ENCODE data around the gene GPRIN3. TPM values are rescaled to one million over a fixed set of nuclear protein-coding genes. Genes with fewer than 3 reads are reported as not detected.

GPRIN3 gene
- total and polyA plus RNA-seq, 2 donors (not counting 1 experiment from before 2014, with no cell fraction given): 0.22 to 1.5 TPM

DNA sequence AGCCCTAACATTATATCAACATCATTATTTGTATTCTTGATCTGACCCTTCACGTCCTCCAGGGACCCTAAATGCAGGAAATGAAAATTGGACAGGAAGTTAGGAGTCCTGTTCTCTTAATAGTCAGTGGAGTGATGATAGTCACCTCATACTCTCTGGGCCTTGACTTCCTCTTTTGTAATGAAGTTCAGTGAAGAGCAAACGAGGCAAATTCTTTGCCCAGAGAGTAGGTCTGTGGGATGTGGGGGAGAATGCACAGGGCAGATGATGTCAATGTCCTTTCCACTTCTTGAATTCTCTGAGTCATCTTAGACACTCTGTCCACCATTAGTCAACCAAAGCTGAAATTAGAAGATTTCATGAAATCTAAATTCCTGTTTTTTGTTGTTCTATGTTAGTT, 17.1 kb upstream of the GPRIN3 start:
- Mint-ChIP-seq H3K4me3 (peak overlapping the region; percentile 21), H3K27ac (no peak overlapping the region), H3K27me3 (no peaks in the 10 kb centered on the region), H3K4me1 (peaks cover 24% of the 10 kb centered on the region), H3K9me3 (ENCODE audit: insufficient read depth) (no peaks in the 10 kb centered on the region)
- CTCF ChIA-PET: interaction anchor here (0.9 to 2.5 kb wide), 5 partner anchors 17 to 98 kb away, joined by 3 to 8 read pairs (median 5); partner anchors contain the start of gene GPRIN3
- no peak for TF ChIP-seq EZH2 (IDR thresholded peaks at IDR 0.05; ENCODE audit: borderline replicate concordance, insufficient read depth, low read depth, low read length, poor library complexity, severe bottlenecking)
- TF ChIP-seq, protein P1, sequence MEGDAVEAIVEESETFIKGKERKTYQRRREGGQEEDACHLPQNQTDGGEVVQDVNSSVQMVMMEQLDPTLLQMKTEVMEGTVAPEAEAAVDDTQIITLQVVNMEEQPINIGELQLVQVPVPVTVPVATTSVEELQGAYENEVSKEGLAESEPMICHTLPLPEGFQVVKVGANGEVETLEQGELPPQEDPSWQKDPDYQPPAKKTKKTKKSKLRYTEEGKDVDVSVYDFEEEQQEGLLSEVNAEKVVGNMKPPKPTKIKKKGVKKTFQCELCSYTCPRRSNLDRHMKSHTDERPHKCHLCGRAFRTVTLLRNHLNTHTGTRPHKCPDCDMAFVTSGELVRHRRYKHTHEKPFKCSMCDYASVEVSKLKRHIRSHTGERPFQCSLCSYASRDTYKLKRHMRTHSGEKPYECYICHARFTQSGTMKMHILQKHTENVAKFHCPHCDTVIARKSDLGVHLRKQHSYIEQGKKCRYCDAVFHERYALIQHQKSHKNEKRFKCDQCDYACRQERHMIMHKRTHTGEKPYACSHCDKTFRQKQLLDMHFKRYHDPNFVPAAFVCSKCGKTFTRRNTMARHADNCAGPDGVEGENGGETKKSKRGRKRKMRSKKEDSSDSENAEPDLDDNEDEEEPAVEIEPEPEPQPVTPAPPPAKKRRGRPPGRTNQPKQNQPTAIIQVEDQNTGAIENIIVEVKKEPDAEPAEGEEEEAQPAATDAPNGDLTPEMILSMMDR (IDR thresholded peaks at IDR 0.05): no peak
- ATAC-seq (ENCODE audit: low read depth): peak; percentile 97
- H3K79me2 ChIP-seq (ENCODE audit: control insufficient read depth, insufficient read depth, low read length): no peaks in the 10 kb centered on the region
- DNase-seq: peak; percentile 70
- no peaks in the 10 kb centered on the region for H3K36me3 ChIP-seq (replicated peaks in 1 of 2; ENCODE audit: control extremely low read depth in 1 of 2, control insufficient read depth in 1 of 2, extremely low read depth in 1 of 2, insufficient read depth in 2 of 2, low read length in 1 of 2)
- H3K9me3 ChIP-seq (ENCODE audit: control extremely low read depth in 1 of 3, control insufficient read depth in 2 of 3, insufficient read depth in 1 of 3, low read length in 2 of 3): no peaks in the 10 kb centered on the region
- no peak overlapping the region for H3K4me3 ChIP-seq (ENCODE audit: control extremely low read depth in 1 of 5, extremely low read depth in 1 of 5, insufficient read depth in 1 of 5, low read depth in 2 of 5, low read length in 4 of 5)
- no peak overlapping the region for H3K9ac ChIP-seq (ENCODE audit: low read length)
- H2AFZ ChIP-seq (ENCODE audit: insufficient read depth, low read depth, low read length, poor library complexity, severe bottlenecking): no peak overlapping the region
- H3K27me3 ChIP-seq (replicated peaks in 1 of 4; ENCODE audit: control extremely low read depth in 1 of 4, control insufficient read depth in 3 of 4, insufficient read depth in 4 of 4, low read length in 3 of 4): no peaks in the 10 kb centered on the region
- H4K20me1 ChIP-seq (ENCODE audit: control insufficient read depth, insufficient read depth, low read length, poor library complexity, severe bottlenecking): no peaks in the 10 kb centered on the region
- peak overlapping the region; percentile 40 for H3K4me2 ChIP-seq (replicated peaks; ENCODE audit: low read depth, low read length, poor library complexity, severe bottlenecking)
- H3K4me1 ChIP-seq (ENCODE audit: control insufficient read depth in 2 of 2, insufficient read depth in 2 of 2, low read length in 2 of 2): peaks cover 12 to 15% of the 10 kb centered on the region in 2 donors
- POLR2A ChIA-PET: interaction anchor here (1.0 kb wide), 1 partner anchor 8 kb away, joined by 4 read pairs; no protein-coding TSS in a partner anchor
- intact Hi-C loops (cut with micrococcal nuclease): loop anchor here (10.0 kb wide), 1 partner anchor 950 kb away; the partner anchor contains the start of gene HERC6
- H3K27ac ChIP-seq (ENCODE audit: low read length in 2 of 2): no peak overlapping the region
- WGBS (ENCODE audit: insufficient coverage): no CpG with 5 or more reads among the region's 2 CpGs

DNA sequence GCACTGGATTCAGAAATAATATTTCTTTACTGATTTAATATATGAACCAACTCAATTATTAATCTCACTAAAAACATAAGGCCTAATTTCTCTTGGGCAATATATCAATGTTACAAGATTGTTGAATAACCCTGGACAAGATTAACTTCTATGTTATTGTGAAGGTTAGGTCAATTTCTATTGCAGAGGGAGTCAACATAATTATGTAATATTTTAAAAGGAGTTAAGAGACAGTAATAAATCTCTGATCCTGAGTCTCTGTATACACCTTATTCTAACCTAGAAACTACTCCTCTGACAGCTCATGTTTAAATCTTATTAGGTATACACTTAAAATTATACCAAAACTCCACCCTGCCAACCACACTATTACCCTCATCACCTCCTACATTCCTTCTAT, 15.1 kb upstream of the GPRIN3 start:
- no peaks in the 10 kb centered on the region for H3K9me3 ChIP-seq (ENCODE audit: control extremely low read depth in 1 of 3, control insufficient read depth in 2 of 3, insufficient read depth in 1 of 3, low read length in 2 of 3)
- H3K36me3 ChIP-seq (replicated peaks in 1 of 2; ENCODE audit: control extremely low read depth in 1 of 2, control insufficient read depth in 1 of 2, extremely low read depth in 1 of 2, insufficient read depth in 2 of 2, low read length in 1 of 2): no peaks in the 10 kb centered on the region
- no peaks in the 10 kb centered on the region for H3K27me3 Mint-ChIP-seq
- intact Hi-C loops (cut with micrococcal nuclease): loop anchor here (2.0 to 10.0 kb wide), 2 partner anchors 16 to 948 kb away; partner anchors contain the start of genes GPRIN3 and HERC6
- no peak overlapping the region for H3K4me3 Mint-ChIP-seq
- ATAC-seq (ENCODE audit: low read depth) (no peak), DNase-seq (no peak)
- H3K4me1 ChIP-seq (ENCODE audit: control insufficient read depth in 2 of 2, insufficient read depth in 2 of 2, low read length in 2 of 2): peaks cover 19 to 25% of the 10 kb centered on the region in 2 donors
- no peaks in the 10 kb centered on the region for H3K9me3 Mint-ChIP-seq (ENCODE audit: insufficient read depth)
- H2AFZ ChIP-seq (ENCODE audit: insufficient read depth, low read depth, low read length, poor library complexity, severe bottlenecking): no peak overlapping the region
- ChIA-PET POLR2A (interaction anchor here (0.6 to 1.2 kb wide), 2 partner anchors 15 to 160 kb away, joined by 3 read pairs; partner anchors contain the start of gene GPRIN3), CTCF (no interaction called here)
- no peaks in the 10 kb centered on the region for H4K20me1 ChIP-seq (ENCODE audit: control insufficient read depth, insufficient read depth, low read length, poor library complexity, severe bottlenecking)
- peaks cover 38% of the 10 kb centered on the region for H3K4me1 Mint-ChIP-seq
- H3K27ac ChIP-seq (ENCODE audit: low read length in 2 of 2): no peak overlapping the region
- no peaks in the 10 kb centered on the region for H3K79me2 ChIP-seq (ENCODE audit: control insufficient read depth, insufficient read depth, low read length)
- no peak for TF ChIP-seq EZH2 (IDR thresholded peaks at IDR 0.05; ENCODE audit: borderline replicate concordance, insufficient read depth, low read depth, low read length, poor library complexity, severe bottlenecking)
- TF ChIP-seq, protein P1 (IDR thresholded peaks at IDR 0.05): no peak
- no peak overlapping the region for H3K9ac ChIP-seq (ENCODE audit: low read length)
- H3K27ac Mint-ChIP-seq: no peak overlapping the region
- no peaks in the 10 kb centered on the region for H3K27me3 ChIP-seq (replicated peaks in 1 of 4; ENCODE audit: control extremely low read depth in 1 of 4, control insufficient read depth in 3 of 4, insufficient read depth in 4 of 4, low read length in 3 of 4)
- no peak overlapping the region for H3K4me2 ChIP-seq (replicated peaks; ENCODE audit: low read depth, low read length, poor library complexity, severe bottlenecking)
- H3K4me3 ChIP-seq (ENCODE audit: control extremely low read depth in 1 of 5, extremely low read depth in 1 of 5, insufficient read depth in 1 of 5, low read depth in 2 of 5, low read length in 4 of 5): no peak overlapping the region
